HepG2 (cell line): ENCODE results near the gene APBB2.

Experiments used
- BRCA1 ChIP-seq: sonication (generic); formaldehyde crosslinking; IDR thresholded peaks from 2 replicates; pipeline ENCODE4 v1.4.0; 2020; ENCODE audit warnings: missing genetic modification reagents
- NFYB ChIP-seq: sonication (generic); formaldehyde crosslinking; IDR thresholded peaks from 2 replicates; pipeline ENCODE4 v1.4.0; 2020; ENCODE audit warnings: missing genetic modification reagents
- REPIN1 ChIP-seq: sonication (generic); formaldehyde crosslinking; IDR thresholded peaks from 2 replicates; pipeline ENCODE4 v1.8.0; 2022; ENCODE audit warnings: missing genetic modification reagents, low read depth, mild to moderate bottlenecking, borderline replicate concordance
- ZNF3 ChIP-seq: IDR thresholded peaks from 2 replicates; pipeline ENCODE4 v1.7.0; 2017; ENCODE audit warnings: inconsistent platforms
- ZNF879 ChIP-seq: sonication (generic); formaldehyde crosslinking; IDR thresholded peaks from 2 replicates; pipeline ENCODE4 v1.8.1; 2023; ENCODE audit warnings: missing genetic modification reagents
- TF ChIP-seq, protein P1 (sequence below): sonication (generic); formaldehyde crosslinking; IDR thresholded peaks from 2 replicates; pipeline ENCODE4 v1.4.0; 2020; ENCODE audit warnings: missing genetic modification reagents

- TF ChIP-seq ZNF3 (CRISPR knock-in tag) (no peak), NFYB (CRISPR knock-in tag) (no peak), BRCA1 (no peak), ZNF879 (CRISPR knock-in tag) (no peak), REPIN1 (CRISPR knock-in tag) (no peak)
- TF ChIP-seq, protein P1, sequence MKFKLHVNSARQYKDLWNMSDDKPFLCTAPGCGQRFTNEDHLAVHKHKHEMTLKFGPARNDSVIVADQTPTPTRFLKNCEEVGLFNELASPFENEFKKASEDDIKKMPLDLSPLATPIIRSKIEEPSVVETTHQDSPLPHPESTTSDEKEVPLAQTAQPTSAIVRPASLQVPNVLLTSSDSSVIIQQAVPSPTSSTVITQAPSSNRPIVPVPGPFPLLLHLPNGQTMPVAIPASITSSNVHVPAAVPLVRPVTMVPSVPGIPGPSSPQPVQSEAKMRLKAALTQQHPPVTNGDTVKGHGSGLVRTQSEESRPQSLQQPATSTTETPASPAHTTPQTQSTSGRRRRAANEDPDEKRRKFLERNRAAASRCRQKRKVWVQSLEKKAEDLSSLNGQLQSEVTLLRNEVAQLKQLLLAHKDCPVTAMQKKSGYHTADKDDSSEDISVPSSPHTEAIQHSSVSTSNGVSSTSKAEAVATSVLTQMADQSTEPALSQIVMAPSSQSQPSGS (CRISPR knock-in tag), result no peak
Measured at GRCh38 chr4:40931238-40931637, 283.1 kb downstream of the APBB2 start.
